ENCODE measurements around the gene DDT.
"Not testable (repeated sequence)": the region's sequence is repeated elsewhere in the genome, so short reads cannot be mapped to it uniquely, and the experiment has no call there.

- not testable (repeated sequence) for TF ChIP-seq CTCF (IDR thresholded peaks at IDR 0.05 in 8 of 11, conservative IDR thresholded peaks at IDR 0.05 in 3 of 11); POLR2A (IDR thresholded peaks at IDR 0.05); POLR2AphosphoS5 (IDR thresholded peaks at IDR 0.05)
These were observed 19.8 kb downstream of the DDT start for GRCh38 chr22:23954193-23954990.

Measured in spleen (tissue), 7 donors.